ENCODE results near the gene TBC1D3I.
"Not testable (repeated sequence)": the region's sequence is repeated elsewhere in the genome, so short reads cannot be mapped to it uniquely, and the experiment has no call there.

Gene TBC1D3I

GRCh38 chr17:36264470-36264869 lies at the start of gene TBC1D3I:
TSS of gene TBC1D3I (minus strand) at chr17:36264570. CDS start at chr17:36262985, 1,585 bp downstream.
- not testable (repeated sequence) for H3K4me3 ChIP-seq (ENCODE audit: low read depth, low read length)

DNA sequence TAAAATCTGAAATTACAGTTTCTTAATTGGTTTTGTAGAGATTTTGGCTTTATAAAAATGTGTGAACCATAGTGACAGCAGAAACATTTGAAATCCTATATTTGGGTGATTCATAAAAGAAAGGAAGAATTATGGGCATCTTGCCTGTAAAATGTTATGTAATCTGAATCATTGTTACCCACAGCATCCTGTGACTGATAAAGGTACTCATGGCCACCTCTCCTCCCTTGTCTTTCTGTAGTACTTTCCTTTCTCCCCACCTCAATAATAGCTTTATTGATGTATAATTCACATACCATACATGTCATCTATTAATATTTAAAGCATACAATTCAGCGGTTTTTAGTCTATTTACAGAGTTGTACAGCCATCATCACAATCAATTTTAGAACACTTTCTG lies 30.8 kb upstream of the TBC1D3I start:
- H3K4me3 ChIP-seq (ENCODE audit: low read depth, low read length): not testable (repeated sequence)

DNA sequence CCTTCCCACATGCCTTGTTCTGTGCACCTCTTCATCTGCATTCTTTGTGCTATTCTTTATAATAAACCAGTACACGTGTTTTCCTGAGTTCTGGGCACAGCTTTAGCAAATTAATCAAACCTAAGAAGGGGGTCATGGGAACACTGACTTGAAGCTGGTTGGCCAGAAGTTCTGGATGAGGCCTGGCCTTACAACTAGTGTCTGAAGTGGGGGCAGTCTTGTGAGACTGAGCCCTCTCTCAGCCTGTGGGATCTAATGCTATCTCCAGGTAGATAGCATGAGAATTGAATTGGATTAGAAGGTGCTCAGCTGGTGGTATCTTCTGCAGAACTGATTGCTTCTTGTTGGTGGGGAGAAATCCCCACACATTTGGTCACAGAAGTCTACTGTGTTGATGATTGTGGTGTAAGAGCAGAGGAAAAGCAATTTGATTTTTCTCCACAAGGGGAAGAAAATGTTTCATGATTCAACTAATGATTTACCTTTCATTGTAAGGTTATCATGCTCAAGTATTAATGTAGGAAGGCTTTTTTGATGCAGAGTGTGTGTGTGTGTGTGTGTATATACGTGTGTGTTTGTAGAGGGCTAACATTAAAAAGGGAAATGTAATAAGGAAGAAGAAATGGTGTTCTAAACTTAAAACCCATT lies 25.7 kb upstream of the TBC1D3I start:
- H3K4me3 ChIP-seq (ENCODE audit: low read depth, low read length): not testable (repeated sequence)

DNA sequence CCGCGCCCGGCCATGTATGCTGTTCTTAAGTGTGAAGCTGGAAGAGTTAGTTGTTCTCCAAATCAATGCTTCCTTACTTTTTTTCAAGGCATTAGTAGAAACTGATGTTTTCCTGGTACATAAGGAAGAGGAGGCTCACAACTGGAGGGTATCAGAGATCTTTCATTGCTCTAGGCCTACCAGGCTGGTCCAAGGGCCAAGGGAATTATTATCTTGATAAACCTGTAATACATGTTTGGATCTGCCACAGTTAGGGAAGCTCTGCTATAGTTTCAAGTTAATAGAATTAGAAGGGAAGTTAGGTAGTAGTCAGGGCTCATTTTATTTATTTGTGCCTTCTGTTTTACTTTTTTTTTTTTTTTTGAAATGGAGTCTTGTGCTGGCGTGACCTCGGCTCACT lies 19.8 kb upstream of the TBC1D3I start:
- not testable (repeated sequence) for H3K4me3 ChIP-seq (ENCODE audit: low read depth, low read length)

- H3K4me3 ChIP-seq (ENCODE audit: low read depth, low read length): not testable (repeated sequence)
Measured at GRCh38 chr17:36283256-36283655, 18.9 kb upstream of the TBC1D3I start.

- H3K4me3 ChIP-seq (ENCODE audit: low read depth, low read length): not testable (repeated sequence)
Measured at GRCh38 chr17:36242046-36242445, 22.3 kb downstream of the TBC1D3I start.

GRCh38 chr17:36229644-36230043 lies 34.7 kb downstream of the TBC1D3I start:
- not testable (repeated sequence) for H3K4me3 ChIP-seq (ENCODE audit: low read depth, low read length)

DNA sequence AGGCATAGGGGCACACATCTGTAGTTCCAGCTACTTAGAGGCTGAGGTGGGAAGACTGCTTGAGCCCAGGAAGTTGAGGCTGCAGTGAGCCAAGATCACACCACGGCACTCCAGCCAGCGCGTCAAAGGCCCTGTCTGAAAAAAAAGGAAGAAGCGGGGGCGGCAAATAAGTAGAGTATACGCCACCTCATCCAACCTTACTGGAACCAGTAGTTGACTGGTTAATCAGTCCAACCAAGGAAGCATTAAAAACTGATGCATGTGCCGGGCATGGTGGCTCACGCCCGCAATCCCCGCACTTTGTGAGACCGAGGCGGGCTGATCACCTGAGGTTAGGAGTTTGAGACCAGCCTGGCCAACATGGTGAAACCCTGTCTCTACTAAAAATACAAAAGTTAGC lies 41.4 kb downstream of the TBC1D3I start:
- not testable (repeated sequence) for H3K4me3 ChIP-seq (ENCODE audit: low read depth, low read length)

GRCh38 chr17:36221581-36222100 lies 42.7 kb downstream of the TBC1D3I start:
- H3K4me3 ChIP-seq (ENCODE audit: low read depth, low read length): not testable (repeated sequence)

DNA sequence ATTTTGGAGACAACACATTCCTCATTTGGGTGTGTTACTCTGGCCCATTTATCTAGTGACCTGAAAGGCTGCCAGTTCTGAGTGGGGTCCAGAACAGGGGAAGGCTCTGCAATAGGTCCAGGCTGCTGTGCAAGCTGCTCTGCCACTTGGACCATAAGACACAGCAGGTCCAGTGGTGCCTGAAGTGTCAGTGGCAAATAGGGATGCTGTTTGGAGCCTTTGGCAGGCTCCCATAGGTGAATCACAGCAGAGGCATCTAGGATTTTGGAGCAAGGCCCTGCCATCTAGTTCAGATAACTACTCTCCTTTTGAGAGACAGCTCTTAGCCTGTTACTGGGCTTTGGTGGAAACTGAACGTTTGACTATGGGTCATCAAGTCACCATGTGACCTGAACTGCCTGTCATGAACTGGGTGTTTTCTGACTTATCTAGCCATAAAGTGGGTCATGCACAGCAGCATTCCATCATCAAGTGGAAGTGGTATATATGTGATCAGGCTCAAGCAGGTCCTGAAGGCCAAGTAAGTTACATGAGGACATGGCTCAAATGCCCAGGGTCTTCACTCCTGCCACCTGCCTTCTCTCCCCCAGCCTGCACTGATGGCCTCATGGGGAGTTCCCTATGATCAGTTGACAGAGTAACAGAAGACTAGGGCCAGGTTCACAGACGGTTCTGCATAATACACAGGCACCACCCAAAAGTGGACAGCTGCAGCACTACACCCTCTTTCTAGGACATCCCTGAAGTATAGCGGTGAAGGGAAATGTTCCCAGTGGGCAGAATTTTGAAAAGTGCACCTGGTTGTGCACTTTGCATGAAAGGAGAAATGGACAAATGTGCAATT lies 43.4 kb downstream of the TBC1D3I start:
- H3K4me3 ChIP-seq (ENCODE audit: low read depth, low read length): not testable (repeated sequence)

DNA sequence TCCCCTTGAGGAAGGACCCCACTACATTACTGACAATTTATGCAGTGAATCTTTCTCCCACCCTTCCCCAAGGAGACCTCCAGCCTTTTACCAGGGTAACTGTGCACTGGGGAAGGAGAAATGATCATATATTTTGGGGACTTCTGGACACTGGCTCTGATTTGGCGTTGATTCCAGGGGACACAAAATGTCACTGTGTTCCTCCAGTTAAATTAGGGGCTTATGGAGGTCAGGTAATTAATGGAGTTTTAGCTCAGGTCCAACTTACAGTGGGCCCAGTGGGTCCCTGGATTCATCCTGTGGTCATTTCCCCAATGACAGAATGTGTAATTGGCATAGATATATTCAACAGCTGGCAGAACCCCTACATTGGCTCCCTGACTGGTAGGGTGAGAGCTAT lies 44.8 kb downstream of the TBC1D3I start:
- not testable (repeated sequence) for H3K4me3 ChIP-seq (ENCODE audit: low read depth, low read length)

DNA sequence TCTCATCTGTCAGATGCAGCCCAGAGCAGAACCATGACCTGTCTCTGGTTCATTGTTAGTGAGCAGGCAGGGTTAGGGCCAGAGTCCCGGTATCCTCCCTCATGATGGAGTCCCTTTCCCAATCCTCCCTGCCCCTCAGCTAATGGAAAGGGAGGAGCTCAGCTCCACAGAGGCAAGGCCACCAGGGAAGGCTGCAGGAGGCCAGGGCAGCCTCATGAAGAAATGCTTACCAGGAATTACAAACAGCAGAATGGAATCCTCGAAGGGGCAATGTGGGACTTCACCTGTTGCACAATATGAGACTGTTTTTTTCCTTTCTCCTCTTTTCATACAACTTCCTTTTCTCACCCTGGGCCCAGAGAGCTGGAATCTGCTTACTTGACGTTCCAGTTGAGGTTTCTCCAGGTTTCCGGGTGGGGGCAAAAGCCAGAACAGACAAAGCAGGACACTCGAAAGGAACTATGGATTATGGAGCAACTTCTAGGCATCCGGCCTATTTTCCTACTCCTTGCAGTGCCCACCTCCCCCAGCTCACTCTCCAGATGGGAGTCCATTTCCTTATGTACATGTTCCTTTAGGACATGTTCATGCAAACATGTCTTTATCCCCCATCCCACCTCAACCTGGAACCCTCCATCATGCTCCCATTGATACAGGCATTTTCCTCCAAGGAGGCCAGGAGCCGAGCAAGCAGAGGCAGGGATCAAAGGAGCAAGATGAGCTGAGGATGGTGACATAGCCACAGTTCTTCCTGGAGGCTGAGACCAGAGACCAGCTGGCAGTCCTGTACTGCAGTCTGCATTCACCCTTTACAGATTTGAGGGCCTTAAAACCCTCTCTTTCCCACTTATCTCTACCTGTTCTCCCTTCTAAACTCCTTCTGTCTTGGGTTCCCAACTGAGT lies 48.7 kb downstream of the TBC1D3I start:
- not testable (repeated sequence) for H3K4me3 ChIP-seq (ENCODE audit: low read depth, low read length)

- no peak overlapping the region for H3K4me3 ChIP-seq (ENCODE audit: low read depth, low read length)
- TF ChIP-seq CTCF (IDR thresholded peaks at IDR 0.05; ENCODE audit: low read depth, low read length): no peak
Measured at GRCh38 chr17:36214918-36215317, 49.5 kb downstream of the TBC1D3I start.

- H3K4me3 ChIP-seq (ENCODE audit: low read depth, low read length): no peak overlapping the region
- no peak for TF ChIP-seq CTCF (IDR thresholded peaks at IDR 0.05; ENCODE audit: low read depth, low read length)
Measured at GRCh38 chr17:36213695-36214094, 50.7 kb downstream of the TBC1D3I start.
